HG03565 (cell line): Measurements from ENCODE around the gene DELE1.

Experiments
- ATAC-seq: cut with Tn5 transposase; IDR thresholded peaks from one replicate; pipeline ENCODE4 v1.9.1; 2021; ENCODE audit warnings: mild to moderate bottlenecking, moderate library complexity; ENCODE audit not compliant: unreplicated experiment

Gene DELE1

GRCh38 chr5:141989720-141990119 lies 66.0 kb downstream of the DELE1 start:
- no peak for ATAC-seq
